ENCODE results near the gene CBARP. TPM values are rescaled to one million over a fixed set of nuclear protein-coding genes. Genes with fewer than 3 reads are reported as not detected.

CBARP gene
- total and polyA plus RNA-seq, 11 donors, result 0.60 to 2.2 (median 1.6) TPM

GRCh38 chr19:1270854-1271527 is 33.2 kb upstream of the CBARP start:
- Histone ChIP-seq H3K36me3 (peaks cover 2 to 52% (median 48%) of the 10 kb centered on the region in 9 donors), H3K4me1 (peaks cover 13 to 91% (median 82%) of the 10 kb centered on the region in 12 donors), H3K27ac (peak overlapping the region; percentile 92 to 100 (median 98)), H3K4me3 (peak overlapping the region in 11 of 12 donors; percentile 33 to 92 (median 72)), H3K27me3 (no peaks in the 10 kb centered on the region), H3K9me3 (no peaks in the 10 kb centered on the region)
- 52 to 57% (median 53%) methylated on average over 26 of the region's 26 CpGs for WGBS, 4 donors
- DNase-seq, result no peak
- intact Hi-C loops (cut with DNase I), result loop anchor here in 6 of 10 donors (5.0 to 10.0 kb wide), 7 partner anchors 84 to 784 kb away; partner anchors contain the start of genes DAZAP1 (in 2 of the 6), GAMT (in 2 of the 6), ADAMTSL5 (in 1 of the 6) and GPX4 (in 1 of the 6)
- TF ChIP-seq CTCF (IDR thresholded peaks at IDR 0.05), result no peak
- TF ChIP-seq POLR2A (IDR thresholded peaks at IDR 0.05), result no peak
- ATAC-seq, result no peak

- Histone ChIP-seq H3K27me3 (no peaks in the 10 kb centered on the region), H3K4me1 (peaks cover 13 to 93% (median 88%) of the 10 kb centered on the region in 12 donors), H3K9me3 (no peaks in the 10 kb centered on the region), H3K4me3 (peak overlapping the region; percentile 5 to 92 (median 72)), H3K36me3 (peaks cover 2 to 52% (median 48%) of the 10 kb centered on the region in 9 donors), H3K27ac (peak overlapping the region; percentile 92 to 100 (median 98))
- no peak for TF ChIP-seq POLR2A (IDR thresholded peaks at IDR 0.05)
- TF ChIP-seq CTCF (IDR thresholded peaks at IDR 0.05), result no peak
- 20 to 29% (median 23%) methylated on average over 7 to 8 of the region's 8 CpGs for WGBS, 4 donors
- intact Hi-C loops (cut with DNase I), result loop anchor here in 6 of 10 donors (5.0 to 10.0 kb wide), 7 partner anchors 84 to 784 kb away; partner anchors contain the start of genes DAZAP1 (in 2 of the 6), GAMT (in 2 of the 6), ADAMTSL5 (in 1 of the 6) and GPX4 (in 1 of the 6)
- ATAC-seq, result no peak
- DNase-seq, result peak in 1 of 5 donors; percentile 35
Measured at GRCh38 chr19:1270213-1270853, 32.5 kb upstream of the CBARP start.

- Histone ChIP-seq H3K9me3 (no peaks in the 10 kb centered on the region), H3K36me3 (peaks cover 2 to 48% (median 44%) of the 10 kb centered on the region in 9 donors), H3K27me3 (no peaks in the 10 kb centered on the region), H3K27ac (peak overlapping the region; percentile 92 to 100 (median 98)), H3K4me1 (peaks cover 10 to 92% (median 87%) of the 10 kb centered on the region in 12 donors), H3K4me3 (peak overlapping the region; percentile 5 to 92 (median 72))
- DNase-seq (peak; percentile 89 to 94 (median 92)), ATAC-seq (peak; percentile 2 to 31 (median 25))
- TF ChIP-seq CTCF (IDR thresholded peaks at IDR 0.05), result peak in 3 of 12 donors; percentile 14 to 29 (median 15)
- TF ChIP-seq POLR2A (IDR thresholded peaks at IDR 0.05), result no peak
- 0 to 1% (median 1%) methylated on average over 25 to 64 of the region's 64 CpGs for WGBS, 4 donors
- intact Hi-C loops (cut with DNase I), result loop anchor here in 6 of 10 donors (1.0 to 10.0 kb wide), 8 partner anchors 21 to 785 kb away; partner anchors contain the start of genes DAZAP1 (in 2 of the 6), GAMT (in 2 of the 6), ADAMTSL5 (in 1 of the 6) and GPX4 (in 1 of the 6)
Measured at GRCh38 chr19:1269478-1270212, 31.8 kb upstream of the CBARP start.
